Measurements from ENCODE around the gene EAPP. TPM values are rescaled to one million over a fixed set of nuclear protein-coding genes. Genes with fewer than 3 reads are reported as not detected.
"Not testable (repeated sequence)": the region's sequence is repeated elsewhere in the genome, so short reads cannot be mapped to it uniquely, and the experiment has no call there.

EAPP gene
- polyA plus RNA-seq (2013, experiment 1 of 2; ENCODE audit: insufficient read length), result 26.9 TPM
- 29.8 TPM for polyA plus RNA-seq (2013, experiment 2 of 2; ENCODE audit: insufficient read length)

GRCh38 chr14:34539407-34540180 is at the start of gene EAPP:
TSS of gene EAPP (minus strand) at chr14:34539701. CDS start at chr14:34539628, 73 bp downstream.
- peak; percentile 97 for DNase-seq

- no peak for DNase-seq
Measured at GRCh38 chr14:34583525-34583924, 44.0 kb upstream of the EAPP start.

- DNase-seq, result no peak
Measured at GRCh38 chr14:34582117-34582680, 42.7 kb upstream of the EAPP start.

GRCh38 chr14:34580381-34580780 is 40.9 kb upstream of the EAPP start:
- no peak for DNase-seq

GRCh38 chr14:34571771-34572170 is 32.3 kb upstream of the EAPP start:
- no peak for DNase-seq

- peak; percentile 32 for DNase-seq
Measured at GRCh38 chr14:34569750-34570149, 30.2 kb upstream of the EAPP start.

- no peak for DNase-seq
Measured at GRCh38 chr14:34568803-34569202, 29.3 kb upstream of the EAPP start.

- DNase-seq, result no peak
Measured at GRCh38 chr14:34562776-34563150, 23.3 kb upstream of the EAPP start.

GRCh38 chr14:34562037-34562775 is 22.7 kb upstream of the EAPP start:
- DNase-seq, result not testable (repeated sequence)

- DNase-seq, result not testable (repeated sequence)
Measured at GRCh38 chr14:34556498-34556829, 17.0 kb upstream of the EAPP start.

- DNase-seq, result not testable (repeated sequence)
Measured at GRCh38 chr14:34555583-34556497, 16.3 kb upstream of the EAPP start.

GRCh38 chr14:34554540-34555250 is 15.2 kb upstream of the EAPP start:
- peak; percentile 27 for DNase-seq

- DNase-seq, result not testable (repeated sequence)
Measured at GRCh38 chr14:34549276-34549966, 9.9 kb upstream of the EAPP start.

- DNase-seq, result no peak
Measured at GRCh38 chr14:34548472-34548981, 9.0 kb upstream of the EAPP start.

- DNase-seq, result not testable (repeated sequence)
Measured at GRCh38 chr14:34547136-34547520, 7.6 kb upstream of the EAPP start.

GRCh38 chr14:34546272-34547135 is 7.0 kb upstream of the EAPP start:
- not testable (repeated sequence) for DNase-seq

GRCh38 chr14:34540181-34541059 is 919 bp upstream of the EAPP start:
- not testable (repeated sequence) for DNase-seq

- no peak for DNase-seq
Measured at GRCh38 chr14:34538871-34539406, 562 bp downstream of the EAPP start.

All from fibroblast of skin of scalp (primary cell).